Loucy (cell line): ENCODE measurements around the gene HEPN1.

ENCODE experiments used
- H2AFZ ChIP-seq: fragments of 200-600 bp; sonication (generic); 2 replicates; pipeline ENCODE4 v1.6.0; 2016; ENCODE audit warnings: antibody characterized with exemption, mild to moderate bottlenecking, low read length, moderate library complexity
- H3F3A ChIP-seq: fragments of 200-600 bp; 2 replicates; pipeline ENCODE4 v1.6.0; 2016; ENCODE audit warnings: antibody characterized with exemption, low read depth, mild to moderate bottlenecking
- H3K27me3 ChIP-seq: fragments of 200-600 bp; sonication (generic); 2 replicates; pipeline ENCODE4 v1.6.1; 2014; ENCODE audit warnings: low read length, mild to moderate bottlenecking; ENCODE audit not compliant: insufficient read depth, poor library complexity, severe bottlenecking
- H3K36me3 ChIP-seq: fragments of 200-600 bp; sonication (generic); 2 replicates; pipeline ENCODE4 v1.6.1; 2016; ENCODE audit warnings: low read length; ENCODE audit not compliant: insufficient read depth
- H3K4me1 ChIP-seq: fragments of 200-600 bp; sonication (generic); 2 replicates; pipeline ENCODE4 v1.5.1; 2014; ENCODE audit warnings: low read length, mild to moderate bottlenecking; ENCODE audit not compliant: insufficient read depth, poor library complexity, severe bottlenecking
- H3K4me2 ChIP-seq: fragments of 200-600 bp; sonication (generic); 2 replicates; pipeline ENCODE4 v1.6.0; 2014; ENCODE audit warnings: antibody characterized with exemption, low read length, low read depth, mild to moderate bottlenecking; ENCODE audit not compliant: poor library complexity, severe bottlenecking
- H3K4me3 ChIP-seq: fragments of 200-600 bp; sonication (generic); 2 replicates; pipeline ENCODE4 v1.5.1; 2014; ENCODE audit warnings: low read length, mild to moderate bottlenecking, mixed read lengths; ENCODE audit not compliant: poor library complexity, severe bottlenecking
- H3K79me2 ChIP-seq: fragments of 200-600 bp; sonication (generic); 2 replicates; pipeline ENCODE4 v1.6.1; 2014; ENCODE audit warnings: low read length; ENCODE audit not compliant: insufficient read depth
- H3K9ac ChIP-seq: fragments of 200-600 bp; sonication (generic); 2 replicates; pipeline ENCODE4 v1.6.0; 2014; ENCODE audit warnings: mild to moderate bottlenecking, low read depth, low read length, moderate library complexity; ENCODE audit not compliant: poor library complexity, severe bottlenecking
- H3K9me2 ChIP-seq: fragments of 200-600 bp; sonication (generic); replicated peaks from 2 replicates; pipeline ENCODE4 v1.6.1; 2016; ENCODE audit warnings: low read depth, low read length, mixed read lengths
- H3K9me3 ChIP-seq: fragments of 200-600 bp; sonication (generic); 2 replicates; pipeline ENCODE4 v1.6.1; 2014; ENCODE audit warnings: mild to moderate bottlenecking, antibody characterized with exemption, low read length, low read depth; ENCODE audit not compliant: insufficient read depth
- H4K20me1 ChIP-seq: fragments of 200-600 bp; sonication (generic); 2 replicates; pipeline ENCODE4 v1.6.0; 2014; ENCODE audit warnings: antibody characterized with exemption, low read length, mild to moderate bottlenecking; ENCODE audit not compliant: insufficient read depth, poor library complexity, severe bottlenecking
- CTCF ChIP-seq: fragments of 200-600 bp; sonication (generic); conservative IDR thresholded peaks from 2 replicates; pipeline ENCODE4 v1.5.1; 2014; ENCODE audit warnings: mild to moderate bottlenecking, antibody characterized with exemption, low read length
- EZH2phosphoT487 ChIP-seq: fragments of 200-600 bp; IDR thresholded peaks from 2 replicates; pipeline ENCODE4 v1.6.1; 2018; ENCODE audit warnings: antibody characterized with exemption, mild to moderate bottlenecking, moderate library complexity, borderline replicate concordance

Gene HEPN1

GRCh38 chr11:124896821-124897391, 22.1 kb upstream of the HEPN1 start:
- no peak overlapping the region for H3K4me3 ChIP-seq
- no peaks in the 10 kb centered on the region for H3K36me3 ChIP-seq
- H3K9me2 ChIP-seq: no peaks in the 10 kb centered on the region
- H4K20me1 ChIP-seq: no peaks in the 10 kb centered on the region
- H3K4me2 ChIP-seq: no peak overlapping the region
- no peak overlapping the region for H2AFZ ChIP-seq
- H3K4me1 ChIP-seq: no peaks in the 10 kb centered on the region
- TF ChIP-seq EZH2phosphoT487: no peak
- no peak for TF ChIP-seq CTCF
- no peak overlapping the region for H3K9ac ChIP-seq
- H3K27me3 ChIP-seq: peaks cover 13% of the 10 kb centered on the region
- no peaks in the 10 kb centered on the region for H3K79me2 ChIP-seq
- H3K9me3 ChIP-seq: no peaks in the 10 kb centered on the region
- no peaks in the 10 kb centered on the region for H3F3A ChIP-seq

GRCh38 chr11:124897674-124898262, 21.3 kb upstream of the HEPN1 start, which contains the start of gene ROBO4:
Gene ROBO4 (minus strand): TSS chr11:124897865. CDS start chr11:124897795, 70 bp downstream.
- Histone ChIP-seq H3K4me2 (no peak within 1 kb of the TSS), H3K79me2 (no peaks in the 10 kb centered on the region), H4K20me1 (no peaks in the 10 kb centered on the region), H3K9me2 (no peaks in the 10 kb centered on the region), H3K4me3 (no peak within 1 kb of the TSS), H3K27me3 (peaks cover 16% of the 10 kb centered on the region), H3F3A (no peaks in the 10 kb centered on the region), H3K36me3 (no peaks in the 10 kb centered on the region), H3K9ac (no peak within 1 kb of the TSS), H3K9me3 (no peaks in the 10 kb centered on the region), H3K4me1 (no peaks in the 10 kb centered on the region), H2AFZ (no peak within 1 kb of the TSS)
- no peak for TF ChIP-seq CTCF
- no peak for TF ChIP-seq EZH2phosphoT487

GRCh38 chr11:124898263-124898680, 20.8 kb upstream of the HEPN1 start:
- H3K4me1 ChIP-seq: no peaks in the 10 kb centered on the region
- no peak overlapping the region for H2AFZ ChIP-seq
- H3K9me3 ChIP-seq: no peaks in the 10 kb centered on the region
- no peaks in the 10 kb centered on the region for H3K79me2 ChIP-seq
- no peaks in the 10 kb centered on the region for H3K36me3 ChIP-seq
- H3K4me2 ChIP-seq: no peak overlapping the region
- no peaks in the 10 kb centered on the region for H4K20me1 ChIP-seq
- H3K4me3 ChIP-seq: no peak overlapping the region
- no peak for TF ChIP-seq EZH2phosphoT487
- no peak for TF ChIP-seq CTCF
- H3K27me3 ChIP-seq: peaks cover 16% of the 10 kb centered on the region
- H3F3A ChIP-seq: no peaks in the 10 kb centered on the region
- no peak overlapping the region for H3K9ac ChIP-seq
- no peaks in the 10 kb centered on the region for H3K9me2 ChIP-seq
